Upper lobe of left lung (tissue), 4 donors: ENCODE measurements around the gene SLC44A4.
A peak's percentile ranks its signal among the peaks of the same experiment; 100 is the strongest.

Experiments
- EP300 ChIP-seq, 4 donors: sonication (generic); formaldehyde crosslinking; IDR thresholded peaks; one replicate each; pipeline ENCODE4 v1.5.1; 2017; ENCODE audit warnings: antibody characterized with exemption in 4 of 4, control low read depth in 2 of 4
- POLR2A ChIP-seq, 4 donors: fragments of 450-650 bp; IDR thresholded peaks; one replicate each; pipeline ENCODE4 v1.5.1; 2016 to 2017; ENCODE audit warnings: antibody characterized with exemption in 4 of 4, mild to moderate bottlenecking in 2 of 4
- TF ChIP-seq, protein P1 (sequence below), 6 experiments: fragments of 450-650 bp in 4 of 6; fragments of 200-600 bp in 2 of 6; sonication (generic) in 2 of 6; IDR thresholded peaks; one replicate each; pipeline ENCODE4 v1.5.1; 2016 to 2019; ENCODE audit warnings: antibody characterized with exemption in 6 of 6

DNA sequence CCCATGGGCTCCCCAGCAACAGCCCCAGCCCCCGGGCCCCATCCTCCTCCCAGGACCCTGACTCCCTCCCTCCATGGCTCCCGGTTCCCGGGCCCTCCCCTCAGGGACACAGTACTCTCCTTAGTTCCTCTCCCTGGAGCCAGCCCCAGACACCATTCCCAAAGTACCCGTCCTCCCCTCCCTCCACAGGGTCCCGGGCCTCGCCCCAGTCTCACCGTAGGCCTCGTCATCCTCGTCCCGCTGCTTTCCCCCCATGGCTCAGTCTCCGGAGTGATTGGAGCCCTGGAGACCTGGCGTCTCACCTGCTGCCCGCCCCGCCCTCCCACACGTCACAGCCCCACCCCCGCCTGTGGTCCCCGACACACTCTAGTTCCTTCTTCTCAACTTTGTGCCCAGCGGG is at the start of gene SLC44A4:
- TF ChIP-seq, protein P1, sequence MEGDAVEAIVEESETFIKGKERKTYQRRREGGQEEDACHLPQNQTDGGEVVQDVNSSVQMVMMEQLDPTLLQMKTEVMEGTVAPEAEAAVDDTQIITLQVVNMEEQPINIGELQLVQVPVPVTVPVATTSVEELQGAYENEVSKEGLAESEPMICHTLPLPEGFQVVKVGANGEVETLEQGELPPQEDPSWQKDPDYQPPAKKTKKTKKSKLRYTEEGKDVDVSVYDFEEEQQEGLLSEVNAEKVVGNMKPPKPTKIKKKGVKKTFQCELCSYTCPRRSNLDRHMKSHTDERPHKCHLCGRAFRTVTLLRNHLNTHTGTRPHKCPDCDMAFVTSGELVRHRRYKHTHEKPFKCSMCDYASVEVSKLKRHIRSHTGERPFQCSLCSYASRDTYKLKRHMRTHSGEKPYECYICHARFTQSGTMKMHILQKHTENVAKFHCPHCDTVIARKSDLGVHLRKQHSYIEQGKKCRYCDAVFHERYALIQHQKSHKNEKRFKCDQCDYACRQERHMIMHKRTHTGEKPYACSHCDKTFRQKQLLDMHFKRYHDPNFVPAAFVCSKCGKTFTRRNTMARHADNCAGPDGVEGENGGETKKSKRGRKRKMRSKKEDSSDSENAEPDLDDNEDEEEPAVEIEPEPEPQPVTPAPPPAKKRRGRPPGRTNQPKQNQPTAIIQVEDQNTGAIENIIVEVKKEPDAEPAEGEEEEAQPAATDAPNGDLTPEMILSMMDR (IDR thresholded peaks at IDR 0.05): no peak
- TF ChIP-seq POLR2A (IDR thresholded peaks at IDR 0.05): peak in 1 of 4 donors; percentile 52
- no peak for TF ChIP-seq EP300 (IDR thresholded peaks at IDR 0.05)
